HepG2 (cell line): ENCODE measurements around the gene IGFBP7. TPM values are rescaled to one million over a fixed set of nuclear protein-coding genes. Genes with fewer than 3 reads are reported as not detected.

ENCODE experiments used
- ATAC-seq: fragments of 200-7000 bp; cut with Tn5 transposase; 3 replicates; pipeline ENCODE4 v1.9.1; 2020; ENCODE audit warnings: mild to moderate bottlenecking, moderate library complexity
- Bru-seq: library from RNA; stranded (reverse); fragments of 400-500 nt; gene quantifications from one replicate; lab custom pipeline; 2021; lab: Mats Ljungman, UMichigan
- BruChase-seq, 2 experiments: library from RNA; stranded (reverse); fragments of 400-500 nt; gene quantifications; one replicate each; lab custom pipeline; 2021; lab: Mats Ljungman, UMichigan
- BruUV-seq: library from RNA; stranded (reverse); fragments of 400-500 nt; replicated peaks from 2 replicates; lab custom pipeline; 2021; lab: Mats Ljungman, UMichigan
- CTCF ChIA-PET: fragments of 300-600 bp; formaldehyde crosslinking; extraction: SDS; loops from one replicate; lab custom pipeline; 2021; ENCODE audit warnings: low total read pairs, inconsistent platforms, low intra/inter-chr PET ratio; lab: Yijun Ruan, JAX
- POLR2A ChIA-PET: fragments of 350-600 bp; sonication (Branson Sonifier 250); formaldehyde crosslinking; loops from one replicate; lab custom pipeline; 2020; ENCODE audit warnings: antibody characterized with exemption, inconsistent platforms; lab: Yijun Ruan, JAX
- DNase-seq: peaks from one replicate; pipeline ENCODE4 v3.0.0-alpha.2; 2015; ENCODE audit warnings: low spot score
- FAIRE-seq: peaks from 3 replicates; lab custom pipeline; 2011; peaks lifted over from hg19 to GRCh38; lab: Jason Lieb, UNC
- H2AFZ ChIP-seq: one replicate; pipeline ENCODE4 v1.6.1; 2011; ENCODE audit warnings: low read length, inconsistent platforms
- H3K27ac ChIP-seq: fragments of 300-600 bp; 3 replicates; pipeline ENCODE4 v1.8.0; 2011; ENCODE audit warnings: mixed run types, mild to moderate bottlenecking, mixed read lengths, low read length, inconsistent platforms; ENCODE audit not compliant: insufficient read depth; ENCODE audit errors: extremely low read length
- H3K27me3 ChIP-seq, 2 experiments: fragments of 200-600 bp in 1 of 2; 2 replicates in 1 of 2; 3 replicates in 1 of 2; pipeline versions ENCODE4 v1.6.0 to v1.8.0; 2011; ENCODE audit warnings: low read length in 2 of 2, mild to moderate bottlenecking in 2 of 2, moderate library complexity in 2 of 2, inconsistent platforms in 1 of 2; ENCODE audit not compliant: insufficient read depth in 2 of 2, control insufficient read depth in 1 of 2
- H3K36me3 ChIP-seq, 2 experiments: fragments of 200-600 bp in 1 of 2; replicated peaks in 1 of 2; 2 replicates in 1 of 2; 3 replicates in 1 of 2; pipeline versions ENCODE4 v1.5.1 to v1.8.0; 2011; ENCODE audit warnings: low read length in 2 of 2, inconsistent platforms in 1 of 2; ENCODE audit not compliant: insufficient read depth in 2 of 2, control insufficient read depth in 1 of 2
- H3K4me1 ChIP-seq: 2 replicates; pipeline ENCODE4 v1.5.1; 2012; ENCODE audit warnings: low read length, inconsistent platforms; ENCODE audit not compliant: insufficient read depth
- H3K4me2 ChIP-seq: 2 replicates; pipeline ENCODE4 v1.6.0; 2011; ENCODE audit warnings: low read depth, low read length, inconsistent platforms
- H3K4me3 ChIP-seq, 3 experiments: fragments of 200-600 bp in 1 of 3; sonication (generic), shearing (Covaris generic) in 1 of 3; replicated peaks in 1 of 3; 2 replicates each; pipeline ENCODE4 v1.5.1; 2011 to 2016; ENCODE audit warnings: low read length in 3 of 3, inconsistent platforms in 2 of 3, low read depth in 2 of 3, mild to moderate bottlenecking in 2 of 3, control low read depth in 1 of 3, mixed read lengths in 1 of 3; ENCODE audit not compliant: insufficient read depth in 1 of 3
- H3K79me2 ChIP-seq: one replicate; pipeline ENCODE4 v1.6.1; 2011; ENCODE audit warnings: low read length, inconsistent platforms; ENCODE audit not compliant: insufficient read depth
- H3K9ac ChIP-seq: 2 replicates; pipeline ENCODE4 v1.6.0; 2011; ENCODE audit warnings: mild to moderate bottlenecking, low read depth, low read length, inconsistent platforms; ENCODE audit not compliant: insufficient read depth
- H3K9me3 ChIP-seq: 2 replicates; pipeline ENCODE4 v1.5.1; 2012; ENCODE audit warnings: mild to moderate bottlenecking, low read length
- H4K20me1 ChIP-seq: 2 replicates; pipeline ENCODE4 v1.6.0; 2011; ENCODE audit warnings: inconsistent platforms, mild to moderate bottlenecking, low read length, moderate library complexity; ENCODE audit not compliant: insufficient read depth
- HNRNPLL ChIP-seq: fragments of 200-400 bp; formaldehyde crosslinking; IDR thresholded peaks from 2 replicates; pipeline ENCODE4 v1.6.1; 2017; ENCODE audit warnings: mild to moderate bottlenecking, low read depth, low read length; ENCODE audit not compliant: poor library complexity, severe bottlenecking
- HNRNPUL1 ChIP-seq: fragments of 200-400 bp; formaldehyde crosslinking; IDR thresholded peaks from 2 replicates; pipeline ENCODE4 v1.6.1; 2017; ENCODE audit warnings: low read depth, mild to moderate bottlenecking, low read length, moderate library complexity
- MXI1 ChIP-seq: IDR thresholded peaks from 3 replicates; pipeline ENCODE4 v1.6.1; 2012; ENCODE audit warnings: low read depth, low read length, inconsistent platforms, borderline replicate concordance
- PRDM10 ChIP-seq: sonication (generic); formaldehyde crosslinking; IDR thresholded peaks from 2 replicates; pipeline ENCODE4 v1.4.0; 2020; ENCODE audit warnings: low read depth, missing genetic modification reagents
- TP53 ChIP-seq: sonication (generic); formaldehyde crosslinking; conservative IDR thresholded peaks from 2 replicates; pipeline ENCODE4 v1.4.0; 2020; ENCODE audit warnings: missing genetic modification reagents
- ZNF777 ChIP-seq: sonication (generic); formaldehyde crosslinking; IDR thresholded peaks from 2 replicates; pipeline ENCODE4 v1.4.0; 2020; ENCODE audit warnings: missing genetic modification reagents
- ZNF800 ChIP-seq: sonication (generic); formaldehyde crosslinking; IDR thresholded peaks from 2 replicates; pipeline ENCODE4 v1.4.0; 2020; ENCODE audit warnings: missing genetic modification reagents
- WGBS: methylation state at CpG from one replicate; pipeline ENCODE4 v1.1.6; 2017; ENCODE audit warnings: low lambda C conversion rate; 5-methylcytosine and 5-hydroxymethylcytosine counted together
- in situ Hi-C: cut with HindIII; loops from 2 replicates; pipeline ENCODE4 v1.10.0; 2017; ENCODE audit warnings: low pct_unique_long_range_greater_than_20kb; ENCODE audit not compliant: extremely low pct_ligation_motif_present
- intact Hi-C: fragments of 100-400 bp; cut with micrococcal nuclease; formaldehyde crosslinking; loops from one replicate; pipeline ENCODE4 v1.10.0; 2022; ENCODE audit not compliant: unreplicated experiment
- long read RNA-seq, 2 experiments: library from RNA in 1 of 2; library from polyadenylated mRNA in 1 of 2; stranded (forward) in 1 of 2; unstranded in 1 of 2; transcript quantifications; one replicate each; pipeline ENCODE4 v2.0.0, GENCODE V29; 2019 to 2022
- polyA minus RNA-seq, 3 experiments: library from RNA; depleted of rRNA, polyadenylated mRNA; stranded (reverse); fragments of >200 nt; gene quantifications; 2 replicates each; pipeline ENCODE4 v1.2.3, GENCODE V29; 2011; ENCODE audit warnings: low replicate concordance in 1 of 3
- polyA plus RNA-seq, 8 experiments: library from polyadenylated mRNA; depleted of rRNA in 3 of 8; stranded (reverse) in 7 of 8; unstranded in 1 of 8; fragments of >200 nt; fragmentation: Illumina TruSeq in 4 of 8; extraction: Trizol in 4 of 8; gene quantifications; 2 replicates each; pipeline versions ENCODE4 v1.2.1 to v1.2.3, GENCODE V29; 2011 to 2016; ENCODE audit warnings: low read depth in 4 of 8, missing spikeins in 1 of 8, mixed read lengths in 1 of 8; ENCODE audit not compliant: insufficient read depth in 1 of 8
- total RNA-seq, 5 experiments: library from RNA; depleted of rRNA; stranded (reverse); fragments of >200 nt; fragmentation: Illumina TruSeq; extraction: Trizol; gene quantifications; 2 replicates each; pipeline ENCODE4 v1.2.3, GENCODE V29; 2016; ENCODE audit warnings: low read depth in 1 of 5

IGFBP7 gene
- total RNA-seq (2016; rRNA removed; fragmentation: Illumina TruSeq; extraction: Trizol) (0.32 and 1.1 TPM in 2 replicates), polyA plus RNA-seq (2011; rRNA removed) (1.3 and 1.6 TPM in 2 replicates), polyA minus RNA-seq (2011; rRNA and poly(A)+ RNA removed; ENCODE audit: low replicate concordance) (0.62 and 1.8 TPM in 2 replicates), Bru-seq, nascent RNA (percentile 28 among the genes with signal in this experiment), BruChase-seq, experiment 1, labeled RNA remaining after a 6-hour chase (percentile 11 among the genes with signal in this experiment), BruChase-seq, experiment 2, labeled RNA remaining after a 2-hour chase (percentile 15 among the genes with signal in this experiment)
- total RNA-seq (2016; cell fraction: cytosol; rRNA removed; fragmentation: Illumina TruSeq; extraction: Trizol; ENCODE audit: low read depth), result 0.30 TPM in 1 of 2 replicates, not detected in the other
- 0.46 and 0.52 TPM in 2 replicates for total RNA-seq (2016; cell fraction: insoluble cytoplasmic fraction; rRNA removed; fragmentation: Illumina TruSeq; extraction: Trizol)
- total RNA-seq (2016; cell fraction: membrane; rRNA removed; fragmentation: Illumina TruSeq; extraction: Trizol), result not detected in 2 replicates
- 0.93 and 0.94 TPM in 2 replicates for total RNA-seq (2016; cell fraction: nucleus; rRNA removed; fragmentation: Illumina TruSeq; extraction: Trizol)
- polyA plus RNA-seq (2011; cell fraction: cytosol; rRNA removed), result 0.96 and 1.2 TPM in 2 replicates
- polyA plus RNA-seq (2011; cell fraction: nucleus; rRNA removed), result 0.83 and 1.3 TPM in 2 replicates
- polyA plus RNA-seq (2012), result 0.36 and 0.42 TPM in 2 replicates
- 0.14 and 0.24 TPM in 2 replicates for polyA plus RNA-seq (2016; cell fraction: cytosol; fragmentation: Illumina TruSeq; extraction: Trizol; ENCODE audit: low read depth)
- 0.52 and 0.59 TPM in 2 replicates for polyA plus RNA-seq (2016; cell fraction: insoluble cytoplasmic fraction; fragmentation: Illumina TruSeq; extraction: Trizol; ENCODE audit: low read depth)
- 0.27 and 0.38 TPM in 2 replicates for polyA plus RNA-seq (2016; cell fraction: membrane; fragmentation: Illumina TruSeq; extraction: Trizol; ENCODE audit: low read depth)
- polyA plus RNA-seq (2016; cell fraction: nucleus; fragmentation: Illumina TruSeq; extraction: Trizol; ENCODE audit: insufficient read depth, low read depth), result 1.6 and 1.9 TPM in 2 replicates
- 0.53 and 1.3 TPM in 2 replicates for polyA minus RNA-seq (2011; cell fraction: cytosol; rRNA and poly(A)+ RNA removed)
- polyA minus RNA-seq (2011; cell fraction: nucleus; rRNA and poly(A)+ RNA removed), result not detected in 2 replicates
- long read RNA-seq, experiment 1, partial matches to known transcripts, result 0 of 2 reads
- long read RNA-seq, experiment 1, other reads (novel, unspliced or antisense), result 0 of 2 reads
- long read RNA-seq, experiment 2, partial matches to known transcripts, result 0 of 3 reads
- long read RNA-seq, experiment 2, other reads (novel, unspliced or antisense), result 0 of 3 reads

DNA sequence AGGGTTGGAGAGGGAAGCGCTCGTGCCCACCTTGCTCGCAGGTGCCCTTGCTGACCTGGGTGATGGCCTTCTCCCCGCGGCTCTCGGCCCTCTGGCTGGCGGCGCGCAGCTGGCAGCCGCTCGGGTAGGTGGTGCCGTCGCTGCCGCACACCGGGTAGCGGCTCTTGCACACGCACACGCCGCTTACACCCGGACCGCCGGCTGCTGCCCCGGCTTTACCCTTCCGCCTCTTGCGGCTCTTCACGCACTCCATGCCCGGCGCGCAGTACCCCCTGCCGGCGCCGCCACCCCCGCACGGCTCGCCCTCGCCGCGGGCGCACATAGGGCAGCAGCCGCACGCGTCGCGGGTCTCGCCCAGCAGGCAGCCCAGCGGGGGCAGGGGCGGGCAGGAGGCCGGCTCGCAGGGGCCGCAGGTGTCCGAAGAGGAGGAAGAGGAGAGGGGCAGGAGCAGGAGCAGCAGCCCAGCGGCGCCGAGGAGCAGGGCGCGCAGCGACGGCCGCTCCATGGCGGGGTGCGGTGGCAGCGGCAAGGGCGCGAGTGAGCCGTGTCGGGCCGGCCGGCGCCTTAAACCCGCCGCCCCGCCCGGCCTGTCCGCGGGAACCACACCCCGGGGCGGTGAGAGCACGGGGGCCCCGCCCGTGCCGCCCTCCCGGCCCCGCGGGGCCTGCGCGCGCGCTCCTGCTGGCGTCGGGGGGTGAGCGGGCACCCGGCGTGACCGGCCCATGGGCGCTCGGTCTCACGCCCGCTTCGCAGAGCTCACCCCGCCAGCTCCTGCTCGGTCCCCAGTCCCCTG, at the start of gene IGFBP7:
TSS of gene IGFBP7 (minus strand) at position 539 of the 793 bp plus-strand sequence. CDS start at position 505, 34 bp downstream.
- Histone ChIP-seq H3K79me2 (no peaks in the 10 kb centered on the region), H4K20me1 (no peaks in the 10 kb centered on the region), H3K4me1 (no peaks in the 10 kb centered on the region), H3K27ac (no peak within 1 kb of the TSS), H3K4me2 (peak within 1 kb of the TSS; percentile 59), H2AFZ (no peak within 1 kb of the TSS), H3K27me3 (peaks cover 0 to 25% of the 10 kb centered on the region in 2 experiments; a peak in 1 of 5 replicates), H3K36me3 (no peaks in the 10 kb centered on the region), H3K9me3 (no peaks in the 10 kb centered on the region), H3K9ac (no peak within 1 kb of the TSS), H3K4me3 (peak within 1 kb of the TSS; percentile 49 to 58 (median 53))
- ChIA-PET POLR2A (interaction anchor here (0.6 to 1.5 kb wide), 5 partner anchors 8 to 31 kb away, joined by 3 to 8 read pairs (median 4); no protein-coding TSS in a partner anchor), CTCF (no interaction called here)
- in situ Hi-C loops, result no loop called here
- DNase-seq, result no peak
- 20% methylated on average over 5 of the region's 101 CpGs for WGBS
- ATAC-seq, result peak; percentile 75
- no TSS peak for BruUV-seq
- no peak for FAIRE-seq
- intact Hi-C loops, result no loop called here
- TF ChIP-seq TP53 (CRISPR knock-in tag) (no peak), MXI1 (no peak), PRDM10 (no peak), HNRNPUL1 (no peak), ZNF777 (CRISPR knock-in tag) (peak; percentile 78), HNRNPLL (peak; percentile 43), ZNF800 (CRISPR knock-in tag) (0 out of 2 replicates have a peak, but pooled peaks have one; percentile 32)
